ENCODE data around the gene BMERB1. TPM values are rescaled to one million over a fixed set of nuclear protein-coding genes. Genes with fewer than 3 reads are reported as not detected.

Gene BMERB1
- total RNA-seq, 1 donor from 2014 or later = 20.1 TPM

DNA sequence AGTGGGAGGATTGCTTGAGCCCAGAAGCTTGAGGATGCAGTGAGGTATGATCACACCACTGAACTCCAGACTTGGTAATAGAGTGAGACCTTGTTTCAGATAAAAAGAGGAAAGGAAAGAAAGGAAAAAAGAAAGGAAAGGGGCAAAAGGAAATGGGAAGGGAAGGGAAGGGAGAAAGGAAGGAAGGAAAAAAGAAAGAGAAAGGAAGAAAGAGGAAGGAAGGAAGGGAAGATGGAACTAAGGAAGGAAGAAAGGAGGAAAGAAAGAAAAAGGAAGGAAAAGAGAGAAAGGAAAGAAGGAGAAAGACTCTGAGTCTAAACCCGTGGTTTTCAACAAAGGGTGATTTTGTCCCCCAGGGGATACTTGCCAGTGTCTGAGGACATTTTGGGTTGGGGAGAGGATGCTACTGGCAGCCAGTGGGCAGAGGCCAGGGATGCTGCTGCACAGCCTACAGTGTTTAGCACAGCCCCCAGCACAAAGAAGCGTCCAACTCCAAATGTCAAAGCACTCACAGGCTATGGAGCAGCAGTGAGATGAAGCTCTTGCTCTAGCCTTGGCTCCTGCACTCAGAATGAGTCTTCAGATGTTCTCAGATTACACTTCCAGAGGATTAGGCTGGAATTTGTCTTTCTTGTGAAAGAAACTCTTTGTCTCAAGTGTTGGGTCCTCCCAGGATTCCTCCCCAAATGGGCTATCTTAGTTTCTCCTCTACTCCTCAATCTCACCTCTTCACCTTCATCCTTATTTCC lies 64.2 kb downstream of the BMERB1 start:
- no peaks in the 10 kb centered on the region for H3K9me3 ChIP-seq (ENCODE audit: insufficient read depth, low read depth, low read length)
- no peak overlapping the region for H3K4me2 ChIP-seq (ENCODE audit: low read length)
- H3K27me3 Mint-ChIP-seq (ENCODE audit: low read depth, unreplicated experiment) = no peaks in the 10 kb centered on the region
- no peak overlapping the region for H3K27ac ChIP-seq (ENCODE audit: low read depth, low read length)
- H3K4me3 Mint-ChIP-seq (ENCODE audit: unreplicated experiment) = no peak overlapping the region
- TF ChIP-seq EZH2 (IDR thresholded peaks at IDR 0.05; ENCODE audit: insufficient read depth, low read length) = no peak
- TF ChIP-seq, protein P1, sequence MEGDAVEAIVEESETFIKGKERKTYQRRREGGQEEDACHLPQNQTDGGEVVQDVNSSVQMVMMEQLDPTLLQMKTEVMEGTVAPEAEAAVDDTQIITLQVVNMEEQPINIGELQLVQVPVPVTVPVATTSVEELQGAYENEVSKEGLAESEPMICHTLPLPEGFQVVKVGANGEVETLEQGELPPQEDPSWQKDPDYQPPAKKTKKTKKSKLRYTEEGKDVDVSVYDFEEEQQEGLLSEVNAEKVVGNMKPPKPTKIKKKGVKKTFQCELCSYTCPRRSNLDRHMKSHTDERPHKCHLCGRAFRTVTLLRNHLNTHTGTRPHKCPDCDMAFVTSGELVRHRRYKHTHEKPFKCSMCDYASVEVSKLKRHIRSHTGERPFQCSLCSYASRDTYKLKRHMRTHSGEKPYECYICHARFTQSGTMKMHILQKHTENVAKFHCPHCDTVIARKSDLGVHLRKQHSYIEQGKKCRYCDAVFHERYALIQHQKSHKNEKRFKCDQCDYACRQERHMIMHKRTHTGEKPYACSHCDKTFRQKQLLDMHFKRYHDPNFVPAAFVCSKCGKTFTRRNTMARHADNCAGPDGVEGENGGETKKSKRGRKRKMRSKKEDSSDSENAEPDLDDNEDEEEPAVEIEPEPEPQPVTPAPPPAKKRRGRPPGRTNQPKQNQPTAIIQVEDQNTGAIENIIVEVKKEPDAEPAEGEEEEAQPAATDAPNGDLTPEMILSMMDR (IDR thresholded peaks at IDR 0.05; ENCODE audit: insufficient read depth, low read depth, low read length) = no peak
- H3K36me3 Mint-ChIP-seq (ENCODE audit: low read depth, unreplicated experiment) = peaks cover under 1% of the 10 kb centered on the region
- peaks cover 7% of the 10 kb centered on the region for H3K9me3 Mint-ChIP-seq (ENCODE audit: unreplicated experiment)
- no peak overlapping the region for H3K9ac ChIP-seq (ENCODE audit: low read length)
- FAIRE-seq (peak; percentile 20), DNase-seq (ENCODE audit: low read depth) (peak; percentile 35)
- H3K4me1 ChIP-seq (ENCODE audit: insufficient read depth, low read length) = peaks cover 23% of the 10 kb centered on the region
- H4K20me1 ChIP-seq (ENCODE audit: insufficient read depth, low read length) = peaks cover 3% of the 10 kb centered on the region
- H3K79me2 ChIP-seq (ENCODE audit: insufficient read depth, low read length) = peaks cover 24% of the 10 kb centered on the region
- no peak overlapping the region for H3K27ac Mint-ChIP-seq (ENCODE audit: unreplicated experiment)
- no peaks in the 10 kb centered on the region for H3K27me3 ChIP-seq (ENCODE audit: insufficient read depth, low read length)
- no peak overlapping the region for H2AFZ ChIP-seq (ENCODE audit: low read depth, low read length)
- H3K36me3 ChIP-seq (ENCODE audit: insufficient read depth, low read length) = no peaks in the 10 kb centered on the region
- H3K4me1 Mint-ChIP-seq (ENCODE audit: low read depth, unreplicated experiment) = peaks cover 22% of the 10 kb centered on the region
- H3K4me3 ChIP-seq (ENCODE audit: insufficient read depth, low read depth, low read length) = no peak overlapping the region

DNA sequence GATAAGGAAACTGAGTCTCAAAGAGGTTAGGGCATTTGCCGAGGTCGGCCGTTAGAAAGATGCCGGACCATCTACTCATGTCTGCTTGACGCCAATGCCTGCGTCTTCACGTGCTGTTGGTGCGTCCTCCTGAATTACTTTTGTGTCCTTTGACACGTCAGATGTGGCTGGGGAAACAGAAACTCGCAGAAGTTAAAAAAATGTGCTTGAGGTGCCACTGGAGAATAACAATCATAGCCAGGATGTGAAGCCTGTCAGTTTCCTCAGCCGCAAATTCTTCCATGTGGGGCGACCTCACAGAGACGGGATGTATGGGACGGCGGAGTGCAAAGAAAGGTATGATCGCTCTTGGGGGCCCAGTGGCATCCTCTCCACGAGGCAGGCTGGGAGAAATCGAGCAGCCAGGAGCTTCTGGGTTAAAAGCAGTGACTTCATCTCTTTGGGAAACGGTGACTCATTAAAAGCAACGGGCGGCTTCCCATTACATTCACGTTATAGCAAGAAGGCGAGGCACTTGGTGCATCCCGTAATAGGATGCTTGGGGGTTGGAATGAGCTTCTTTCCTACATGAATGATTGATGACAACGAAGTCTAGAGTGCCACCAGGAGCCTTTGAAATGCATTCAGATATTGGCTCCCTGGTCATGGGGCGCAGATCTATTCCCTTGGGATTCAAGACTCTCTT lies 67.8 kb downstream of the BMERB1 start:
- H3K9ac ChIP-seq (ENCODE audit: low read length) = peak overlapping the region; percentile 76

More for the DNA sequence above, 67.8 kb downstream of the BMERB1 start:
- FAIRE-seq (peak; percentile 50), DNase-seq (ENCODE audit: low read depth) (peak; percentile 96)
- H3K4me3 ChIP-seq (ENCODE audit: insufficient read depth, low read depth, low read length) = peak overlapping the region; percentile 31
- peak overlapping the region; percentile 77 for H3K4me2 ChIP-seq (ENCODE audit: low read length)
- Mint-ChIP-seq H3K4me3 (ENCODE audit: unreplicated experiment) (peak overlapping the region; percentile 25), H3K36me3 (ENCODE audit: low read depth, unreplicated experiment) (peaks cover 2% of the 10 kb centered on the region), H3K4me1 (ENCODE audit: low read depth, unreplicated experiment) (peaks cover 19% of the 10 kb centered on the region), H3K27ac (ENCODE audit: unreplicated experiment) (peak overlapping the region; percentile 95), H3K9me3 (ENCODE audit: unreplicated experiment) (peaks cover 4% of the 10 kb centered on the region), H3K27me3 (ENCODE audit: low read depth, unreplicated experiment) (no peaks in the 10 kb centered on the region)
- H3K79me2 ChIP-seq (ENCODE audit: insufficient read depth, low read length) = peaks cover 21% of the 10 kb centered on the region
- no peaks in the 10 kb centered on the region for H3K36me3 ChIP-seq (ENCODE audit: insufficient read depth, low read length)
- H2AFZ ChIP-seq (ENCODE audit: low read depth, low read length) = peak overlapping the region; percentile 7
- H3K27ac ChIP-seq (ENCODE audit: low read depth, low read length) = peak overlapping the region; percentile 87
- H3K9me3 ChIP-seq (ENCODE audit: insufficient read depth, low read depth, low read length) = no peaks in the 10 kb centered on the region
- peaks cover 15% of the 10 kb centered on the region for H3K4me1 ChIP-seq (ENCODE audit: insufficient read depth, low read length)
- TF ChIP-seq, protein P1 (IDR thresholded peaks at IDR 0.05; ENCODE audit: insufficient read depth, low read depth, low read length) = no peak
- TF ChIP-seq EZH2 (IDR thresholded peaks at IDR 0.05; ENCODE audit: insufficient read depth, low read length) = no peak
- no peaks in the 10 kb centered on the region for H4K20me1 ChIP-seq (ENCODE audit: insufficient read depth, low read length)
- H3K27me3 ChIP-seq (ENCODE audit: insufficient read depth, low read length) = no peaks in the 10 kb centered on the region

Data from astrocyte (in vitro differentiated cells and primary cell).